AG09319 (cell line): Measurements from ENCODE around the gene CACNA2D3.

ENCODE experiments used
- DNase-seq: peaks from one replicate; pipeline ENCODE4 v3.0.0-alpha.2; 2010; ENCODE audit warnings: low read depth; ENCODE audit errors: extremely low read depth
- CTCF ChIP-seq: IDR thresholded peaks from 2 replicates; pipeline ENCODE4 v1.5.1; 2011; ENCODE audit warnings: low read depth, mild to moderate bottlenecking, inconsistent platforms, low read length, moderate library complexity

CACNA2D3 gene

DNA sequence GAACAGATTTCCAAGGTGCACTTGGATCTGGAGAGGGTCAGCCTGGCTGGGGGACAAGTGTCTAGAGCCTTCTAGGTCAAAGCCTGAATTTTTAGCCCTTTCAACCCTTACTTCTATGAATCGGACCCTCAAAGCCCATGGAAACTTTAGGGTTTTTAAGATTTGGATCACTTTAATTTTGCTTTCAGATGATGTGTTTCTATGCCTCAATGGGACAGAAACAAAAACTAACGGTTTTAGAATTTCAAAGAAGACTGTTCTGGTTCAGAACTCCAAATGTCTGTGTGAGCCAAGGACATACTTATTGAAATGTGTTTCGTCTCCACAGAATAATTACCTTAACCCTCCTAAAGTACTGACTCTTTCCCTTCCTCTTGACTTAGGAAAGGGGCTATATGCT lies 538.8 kb downstream of the CACNA2D3 start:
- DNase-seq, result no peak
- no peak for TF ChIP-seq CTCF

DNA sequence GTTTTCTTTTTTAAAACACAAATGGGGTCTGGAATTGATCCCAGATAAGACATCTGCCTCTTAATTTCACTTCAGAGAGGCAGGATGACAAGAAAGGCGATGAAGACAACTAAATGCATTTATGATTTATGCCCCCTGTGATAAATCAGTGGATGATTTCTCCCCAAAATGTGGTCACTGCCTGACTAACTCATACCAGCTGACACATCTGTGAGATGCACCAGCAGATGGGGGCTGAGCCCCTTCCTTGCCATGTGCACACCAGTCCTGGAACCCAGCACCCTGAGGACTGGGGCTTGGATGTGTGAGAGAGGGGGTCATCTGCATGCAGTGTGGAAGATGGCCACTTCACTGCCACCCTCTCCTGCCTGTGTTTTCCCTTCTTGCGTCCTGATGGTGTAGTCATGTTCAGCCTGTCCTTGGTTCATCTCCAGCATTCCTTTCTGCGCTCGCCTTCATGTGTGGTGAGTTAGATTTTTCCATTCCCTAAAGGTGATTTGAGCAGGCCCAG lies 541.2 kb downstream of the CACNA2D3 start:
- TF ChIP-seq CTCF, result no peak
- no peak for DNase-seq

GRCh38 chr3:54665016-54665600 lies 542.8 kb downstream of the CACNA2D3 start:
- TF ChIP-seq CTCF, result no peak

GRCh38 chr3:54668236-54668635 lies 545.9 kb downstream of the CACNA2D3 start:
- no peak for TF ChIP-seq CTCF
- no peak for DNase-seq

More at GRCh38 chr3:54665016-54665600, 542.8 kb downstream of the CACNA2D3 start:
- DNase-seq, result no peak

DNA sequence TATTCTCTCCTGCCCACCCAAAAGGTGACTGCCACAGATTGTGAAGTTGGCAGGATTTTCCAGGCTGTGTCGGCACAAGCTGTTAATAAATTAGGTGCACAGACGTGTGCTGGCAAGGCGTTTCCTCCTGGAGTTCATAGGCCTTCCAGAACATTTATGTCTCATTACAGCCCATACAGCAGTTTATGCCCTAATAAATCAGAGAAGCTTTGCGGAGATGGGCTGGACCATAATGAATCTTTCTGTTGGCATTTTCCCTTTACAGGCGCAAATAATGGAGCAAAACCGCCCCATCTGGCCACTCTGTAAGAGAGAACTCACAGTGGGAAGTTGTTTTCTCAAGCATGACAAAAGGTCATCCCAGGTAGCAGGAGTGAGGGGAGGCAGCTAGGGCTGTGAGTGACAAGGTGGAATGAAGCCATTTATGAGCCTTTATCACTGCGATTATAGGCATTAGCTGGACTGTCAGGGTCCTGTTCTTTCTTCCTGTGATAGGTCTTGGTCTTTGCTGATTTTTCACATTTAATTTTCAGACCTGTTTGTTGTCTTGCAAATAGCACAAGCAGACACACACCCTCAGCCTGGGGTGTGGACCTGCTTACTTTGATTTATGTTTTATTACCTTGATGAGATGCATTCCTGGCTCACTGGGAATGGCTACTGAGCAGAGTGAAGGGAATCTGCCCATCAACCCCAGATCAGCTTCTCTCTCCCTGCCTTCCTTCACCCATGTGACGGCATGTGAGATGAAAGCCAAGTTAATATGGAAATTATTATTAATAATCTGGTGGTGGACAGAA lies 548.0 kb downstream of the CACNA2D3 start:
- DNase-seq, result no peak
- TF ChIP-seq CTCF, result no peak

- DNase-seq, result no peak
- no peak for TF ChIP-seq CTCF
Measured at GRCh38 chr3:54671511-54671910, 549.2 kb downstream of the CACNA2D3 start.

GRCh38 chr3:54676087-54676486 lies 553.7 kb downstream of the CACNA2D3 start:
- no peak for DNase-seq

More at GRCh38 chr3:54676087-54676486, 553.7 kb downstream of the CACNA2D3 start:
- no peak for TF ChIP-seq CTCF
